A673 (cell line): Measurements from ENCODE around the gene SALL3. TPM values are rescaled to one million over a fixed set of nuclear protein-coding genes. Genes with fewer than 3 reads are reported as not detected.

Experiments
- BruUV-seq: library from RNA; stranded (reverse); fragments of 400-500 nt; replicated peaks from 2 replicates; lab custom pipeline; 2021; lab: Mats Ljungman, UMichigan
- CTCF ChIA-PET: fragments of 300-600 bp; sonication (Branson Sonifier 250); formaldehyde crosslinking; loops from one replicate; lab custom pipeline; 2022; ENCODE audit warnings: antibody characterized with exemption; lab: Charles Lee
- POLR2A ChIA-PET: fragments of 300-600 bp; sonication (Branson Sonifier 250); formaldehyde crosslinking; loops from one replicate; lab custom pipeline; 2022; ENCODE audit warnings: antibody characterized with exemption; ENCODE audit not compliant: low non-redundant PET; lab: Charles Lee
- DNase-seq: peaks from one replicate; pipeline ENCODE4 v3.0.0-alpha.2; 2015; ENCODE audit warnings: low spot score
- H3K27ac ChIP-seq: fragments of 200-600 bp; sonication (generic); 2 replicates; pipeline ENCODE4 v1.5.1; 2016; ENCODE audit warnings: mixed run types, low read depth, mild to moderate bottlenecking, mixed read lengths, antibody characterized with exemption, low read length; ENCODE audit not compliant: poor library complexity, severe bottlenecking
- H3K27me3 ChIP-seq: fragments of 200-600 bp; sonication (generic); replicated peaks from 2 replicates; pipeline ENCODE4 v1.6.1; 2017; ENCODE audit warnings: mixed run types, low read depth, mild to moderate bottlenecking, mixed read lengths, antibody characterized with exemption, low read length; ENCODE audit not compliant: insufficient read depth, poor library complexity
- H3K36me3 ChIP-seq: fragments of 200-600 bp; sonication (generic); 2 replicates; pipeline ENCODE4 v1.6.1; 2016; ENCODE audit warnings: mixed run types, mild to moderate bottlenecking, mixed read lengths, antibody characterized with exemption, low read length; ENCODE audit not compliant: insufficient read depth, poor library complexity, severe bottlenecking
- H3K4me1 ChIP-seq: fragments of 200-600 bp; sonication (generic); 2 replicates; pipeline ENCODE4 v1.6.1; 2017; ENCODE audit warnings: mixed run types, mild to moderate bottlenecking, mixed read lengths, antibody characterized with exemption, low read length; ENCODE audit not compliant: insufficient read depth, poor library complexity, severe bottlenecking
- H3K4me3 ChIP-seq: fragments of 200-600 bp; sonication (generic); 2 replicates; pipeline ENCODE4 v1.5.1; 2016; ENCODE audit warnings: low read depth, mixed run types, mild to moderate bottlenecking, mixed read lengths, low read length; ENCODE audit not compliant: poor library complexity, severe bottlenecking
- H3K9me3 ChIP-seq: fragments of 200-600 bp; sonication (generic); 2 replicates; pipeline ENCODE4 v1.6.1; 2016; ENCODE audit warnings: mixed run types, low read depth, mild to moderate bottlenecking, mixed read lengths, antibody characterized with exemption, low read length; ENCODE audit not compliant: poor library complexity, severe bottlenecking
- EZH2 ChIP-seq: fragments of 200-600 bp; sonication (generic); IDR thresholded peaks from 2 replicates; pipeline ENCODE4 v1.6.1; 2017; ENCODE audit warnings: borderline replicate concordance, low read depth, mild to moderate bottlenecking, mixed read lengths, antibody characterized with exemption, low read length; ENCODE audit not compliant: poor library complexity, severe bottlenecking
- intact Hi-C: fragments of 100-400 bp; cut with micrococcal nuclease; formaldehyde crosslinking; loops from one replicate; pipeline ENCODE4 v1.10.0; 2022; ENCODE audit not compliant: unreplicated experiment
- total RNA-seq: library from RNA; stranded (reverse); gene quantifications from 2 replicates; pipeline ENCODE4 v1.2.3, GENCODE V29; 2021
- TF ChIP-seq, protein P1 (sequence below): fragments of 300-800, 200-600 bp; sonication (generic); conservative IDR thresholded peaks from 2 replicates; pipeline ENCODE4 v1.5.1; 2017; ENCODE audit warnings: low read depth, mild to moderate bottlenecking, antibody characterized with exemption, low read length, moderate library complexity, mixed read lengths

Gene SALL3
- total RNA-seq, 1 experiment from 2014 or later, result not detected

DNA sequence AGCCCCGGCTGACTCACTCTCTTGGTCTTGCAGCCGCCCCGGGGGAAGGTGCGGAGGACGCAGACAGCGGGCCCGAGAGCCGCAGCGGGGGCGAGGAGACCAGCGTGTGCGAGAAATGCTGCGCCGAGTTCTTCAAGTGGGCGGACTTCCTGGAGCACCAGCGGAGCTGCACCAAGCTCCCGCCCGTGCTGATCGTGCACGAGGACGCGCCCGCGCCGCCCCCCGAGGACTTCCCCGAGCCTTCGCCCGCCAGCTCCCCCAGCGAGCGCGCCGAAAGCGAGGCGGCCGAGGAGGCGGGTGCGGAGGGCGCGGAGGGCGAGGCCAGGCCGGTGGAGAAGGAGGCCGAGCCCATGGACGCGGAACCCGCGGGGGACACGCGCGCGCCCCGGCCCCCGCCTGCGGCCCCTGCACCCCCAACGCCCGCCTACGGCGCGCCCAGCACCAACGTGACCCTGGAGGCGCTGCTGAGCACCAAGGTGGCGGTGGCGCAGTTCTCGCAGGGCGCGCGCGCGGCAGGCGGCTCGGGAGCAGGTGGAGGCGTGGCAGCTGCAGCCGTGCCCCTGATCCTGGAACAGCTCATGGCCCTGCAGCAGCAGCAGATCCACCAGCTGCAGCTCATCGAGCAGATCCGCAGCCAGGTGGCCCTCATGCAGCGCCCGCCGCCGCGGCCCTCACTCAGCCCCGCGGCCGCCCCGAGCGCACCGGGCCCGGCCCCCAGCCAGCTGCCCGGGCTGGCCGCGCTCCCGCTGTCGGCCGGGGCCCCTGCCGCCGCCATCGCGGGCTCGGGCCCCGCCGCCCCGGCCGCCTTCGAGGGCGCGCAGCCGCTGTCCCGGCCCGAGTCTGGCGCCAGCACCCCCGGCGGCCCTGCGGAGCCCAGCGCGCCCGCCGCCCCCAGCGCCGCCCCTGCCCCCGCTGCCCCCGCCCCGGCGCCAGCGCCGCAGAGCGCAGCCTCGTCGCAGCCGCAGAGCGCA is 12.7 kb downstream of the SALL3 start:
- Histone ChIP-seq H3K4me1 (no peaks in the 10 kb centered on the region), H3K27me3 (peaks cover 35% of the 10 kb centered on the region), H3K27ac (no peak overlapping the region), H3K4me3 (no peak overlapping the region), H3K36me3 (no peaks in the 10 kb centered on the region), H3K9me3 (no peaks in the 10 kb centered on the region)
- CTCF ChIA-PET, result no interaction called here
- intact Hi-C loops, result no loop called here
- no peak for DNase-seq
- no peak for TF ChIP-seq EZH2
- TF ChIP-seq, protein P1, sequence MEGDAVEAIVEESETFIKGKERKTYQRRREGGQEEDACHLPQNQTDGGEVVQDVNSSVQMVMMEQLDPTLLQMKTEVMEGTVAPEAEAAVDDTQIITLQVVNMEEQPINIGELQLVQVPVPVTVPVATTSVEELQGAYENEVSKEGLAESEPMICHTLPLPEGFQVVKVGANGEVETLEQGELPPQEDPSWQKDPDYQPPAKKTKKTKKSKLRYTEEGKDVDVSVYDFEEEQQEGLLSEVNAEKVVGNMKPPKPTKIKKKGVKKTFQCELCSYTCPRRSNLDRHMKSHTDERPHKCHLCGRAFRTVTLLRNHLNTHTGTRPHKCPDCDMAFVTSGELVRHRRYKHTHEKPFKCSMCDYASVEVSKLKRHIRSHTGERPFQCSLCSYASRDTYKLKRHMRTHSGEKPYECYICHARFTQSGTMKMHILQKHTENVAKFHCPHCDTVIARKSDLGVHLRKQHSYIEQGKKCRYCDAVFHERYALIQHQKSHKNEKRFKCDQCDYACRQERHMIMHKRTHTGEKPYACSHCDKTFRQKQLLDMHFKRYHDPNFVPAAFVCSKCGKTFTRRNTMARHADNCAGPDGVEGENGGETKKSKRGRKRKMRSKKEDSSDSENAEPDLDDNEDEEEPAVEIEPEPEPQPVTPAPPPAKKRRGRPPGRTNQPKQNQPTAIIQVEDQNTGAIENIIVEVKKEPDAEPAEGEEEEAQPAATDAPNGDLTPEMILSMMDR, result no peak
- no TSS peak for BruUV-seq
- POLR2A ChIA-PET, result no interaction called here

DNA sequence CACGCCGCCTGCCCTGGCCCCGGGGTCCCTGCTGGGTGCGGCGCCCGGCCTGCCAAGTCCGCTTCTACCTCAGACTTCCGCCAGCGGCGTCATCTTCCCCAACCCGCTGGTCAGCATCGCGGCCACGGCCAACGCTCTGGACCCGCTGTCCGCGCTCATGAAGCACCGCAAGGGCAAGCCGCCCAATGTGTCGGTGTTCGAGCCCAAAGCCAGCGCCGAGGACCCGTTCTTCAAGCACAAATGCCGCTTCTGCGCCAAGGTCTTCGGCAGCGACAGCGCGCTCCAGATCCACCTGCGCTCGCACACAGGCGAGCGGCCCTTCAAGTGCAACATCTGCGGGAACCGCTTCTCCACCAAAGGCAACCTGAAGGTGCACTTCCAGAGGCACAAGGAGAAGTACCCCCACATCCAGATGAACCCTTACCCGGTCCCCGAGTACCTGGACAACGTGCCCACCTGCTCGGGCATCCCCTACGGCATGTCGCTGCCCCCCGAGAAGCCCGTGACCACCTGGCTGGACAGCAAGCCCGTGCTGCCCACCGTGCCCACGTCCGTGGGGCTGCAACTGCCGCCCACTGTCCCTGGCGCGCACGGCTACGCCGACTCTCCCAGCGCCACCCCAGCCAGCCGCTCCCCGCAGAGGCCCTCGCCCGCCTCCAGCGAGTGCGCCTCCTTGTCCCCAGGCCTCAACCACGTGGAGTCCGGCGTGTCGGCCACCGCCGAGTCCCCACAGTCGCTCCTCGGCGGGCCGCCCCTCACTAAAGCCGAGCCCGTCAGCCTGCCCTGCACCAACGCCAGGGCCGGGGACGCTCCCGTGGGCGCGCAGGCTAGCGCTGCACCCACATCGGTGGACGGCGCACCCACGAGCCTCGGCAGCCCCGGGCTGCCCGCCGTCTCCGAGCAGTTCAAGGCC is 13.7 kb downstream of the SALL3 start:
- BruUV-seq, result no TSS peak
- TF ChIP-seq, protein P1, result no peak
- no peak for TF ChIP-seq EZH2
- intact Hi-C loops, result no loop called here

DNA sequence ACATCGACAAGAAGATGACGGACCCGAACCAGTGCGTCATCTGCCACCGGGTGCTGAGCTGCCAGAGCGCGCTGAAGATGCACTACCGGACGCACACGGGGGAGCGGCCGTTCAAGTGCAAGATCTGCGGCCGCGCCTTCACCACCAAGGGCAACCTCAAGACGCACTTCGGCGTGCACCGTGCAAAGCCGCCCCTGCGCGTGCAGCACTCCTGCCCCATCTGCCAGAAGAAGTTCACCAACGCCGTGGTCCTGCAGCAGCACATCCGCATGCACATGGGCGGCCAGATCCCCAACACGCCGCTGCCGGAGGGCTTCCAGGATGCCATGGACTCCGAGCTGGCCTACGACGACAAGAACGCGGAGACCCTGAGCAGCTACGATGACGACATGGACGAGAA is 14.4 kb downstream of the SALL3 start:
- TF ChIP-seq, protein P1, result no peak
- TF ChIP-seq EZH2, result no peak
- Histone ChIP-seq H3K4me3 (no peak overlapping the region), H3K27ac (no peak overlapping the region), H3K36me3 (no peaks in the 10 kb centered on the region), H3K9me3 (no peaks in the 10 kb centered on the region), H3K4me1 (no peaks in the 10 kb centered on the region), H3K27me3 (peaks cover 35% of the 10 kb centered on the region)
- intact Hi-C loops, result no loop called here
- DNase-seq, result no peak
- ChIA-PET CTCF (no interaction called here), POLR2A (no interaction called here)
- BruUV-seq, result no TSS peak

More for the DNA sequence above, 13.7 kb downstream of the SALL3 start:
- ChIA-PET CTCF (no interaction called here), POLR2A (no interaction called here)
- Histone ChIP-seq H3K4me1 (no peaks in the 10 kb centered on the region), H3K27me3 (peaks cover 35% of the 10 kb centered on the region), H3K4me3 (no peak overlapping the region), H3K9me3 (no peaks in the 10 kb centered on the region), H3K36me3 (no peaks in the 10 kb centered on the region), H3K27ac (no peak overlapping the region)
- no peak for DNase-seq
